Loucy (cell line): ENCODE data around the gene C3orf80.

ENCODE experiments used
- CTCF ChIP-seq: fragments of 200-600 bp; sonication (generic); conservative IDR thresholded peaks from 2 replicates; pipeline ENCODE4 v1.5.1; 2014; ENCODE audit warnings: mild to moderate bottlenecking, antibody characterized with exemption, low read length
- EZH2phosphoT487 ChIP-seq: fragments of 200-600 bp; IDR thresholded peaks from 2 replicates; pipeline ENCODE4 v1.6.1; 2018; ENCODE audit warnings: antibody characterized with exemption, mild to moderate bottlenecking, moderate library complexity, borderline replicate concordance

GRCh38 chr3:160259589-160259988 lies 34.4 kb downstream of the C3orf80 start:
- TF ChIP-seq CTCF (no peak), EZH2phosphoT487 (no peak)
